BLaER1 treated with 17β-estradiol and CSF1 and Interleukin-3, amounts not matched to agents 10 nM and 100 nM (cell line): ENCODE measurements around the gene ILF3.

ENCODE experiments used
- H3K27ac ChIP-seq, 11 experiments: shearing (Covaris generic); formaldehyde crosslinking; 2 replicates each; pipeline ENCODE4 v1.8.1; 2022
- H3K27me3 ChIP-seq, 11 experiments: shearing (Covaris generic); formaldehyde crosslinking; 2 replicates each; pipeline ENCODE4 v1.8.1; 2022
- H3K36me3 ChIP-seq, 11 experiments: shearing (Covaris generic); formaldehyde crosslinking; 2 replicates each; pipeline ENCODE4 v1.8.1; 2022
- H3K4me1 ChIP-seq, 10 experiments: shearing (Covaris generic); formaldehyde crosslinking; 2 replicates each; pipeline ENCODE4 v1.8.1; 2022
- H3K4me2 ChIP-seq, 11 experiments: shearing (Covaris generic); formaldehyde crosslinking; 2 replicates each; pipeline ENCODE4 v1.8.1; 2022
- H3K4me3 ChIP-seq, 10 experiments: shearing (Covaris generic); formaldehyde crosslinking; 2 replicates each; pipeline ENCODE4 v1.8.1; 2022
- H3K9ac ChIP-seq, 11 experiments: shearing (Covaris generic); formaldehyde crosslinking; 2 replicates each; pipeline ENCODE4 v1.8.1; 2022
- H3K9me3 ChIP-seq, 11 experiments: shearing (Covaris generic); formaldehyde crosslinking; replicated peaks in 1 of 11; 2 replicates each; pipeline ENCODE4 v1.8.1; 2022
- H4K20me1 ChIP-seq, 11 experiments: shearing (Covaris generic); formaldehyde crosslinking; 2 replicates each; pipeline ENCODE4 v1.8.1; 2022
- Cebpa-rat ChIP-seq, 11 experiments: shearing (Covaris generic); IDR thresholded peaks; 2 replicates each; pipeline ENCODE4 v1.8.1; 2022

The ILF3 gene

GRCh38 chr19:10707440-10707839, 53.3 kb downstream of the ILF3 start:
- no peak for TF ChIP-seq Cebpa-rat (IDR thresholded peaks at IDR 0.05)
- Histone ChIP-seq H3K4me1 (peaks cover 0 to 7% (median 3%) of the 10 kb centered on the region in 10 experiments; a peak in 12 of 20 replicates), H3K36me3 (peaks cover 0 to 66% (median 27%) of the 10 kb centered on the region in 11 experiments; a peak in 19 of 22 replicates), H3K27ac (no peak overlapping the region), H3K4me3 (no peak overlapping the region), H3K4me2 (no peak overlapping the region), H3K27me3 (no peaks in the 10 kb centered on the region), H3K9me3 (no peaks in the 10 kb centered on the region), H3K9ac (no peak overlapping the region), H4K20me1 (peaks cover 0 to 5% (median 0%) of the 10 kb centered on the region in 11 experiments; a peak in 1 of 22 replicates)

GRCh38 chr19:10708291-10708690, 54.1 kb downstream of the ILF3 start:
- TF ChIP-seq Cebpa-rat (IDR thresholded peaks at IDR 0.05) = no peak
- H4K20me1 ChIP-seq = peaks cover 0 to 5% (median 0%) of the 10 kb centered on the region in 11 experiments; a peak in 1 of 22 replicates

GRCh38 chr19:10712045-10712444, 57.9 kb downstream of the ILF3 start:
- TF ChIP-seq Cebpa-rat (IDR thresholded peaks at IDR 0.05) = no peak
- no peaks in the 10 kb centered on the region for H3K9me3 ChIP-seq
- no peak overlapping the region for H3K4me3 ChIP-seq
- peaks cover 13 to 39% (median 28%) of the 10 kb centered on the region in 10 experiments for H3K4me1 ChIP-seq
- H3K27ac ChIP-seq = peak overlapping the region in 1 of 11 experiments; percentile 6; a peak in 1 of 22 replicates
- no peaks in the 10 kb centered on the region for H3K27me3 ChIP-seq
- H3K36me3 ChIP-seq = peaks cover 0 to 55% (median 36%) of the 10 kb centered on the region in 11 experiments; a peak in 19 of 22 replicates
- H4K20me1 ChIP-seq = peaks cover 0 to 5% (median 0%) of the 10 kb centered on the region in 11 experiments; a peak in 1 of 22 replicates
- H3K4me2 ChIP-seq = no peak overlapping the region
- H3K9ac ChIP-seq = no peak overlapping the region

More at GRCh38 chr19:10708291-10708690, 54.1 kb downstream of the ILF3 start:
- Histone ChIP-seq H3K36me3 (peaks cover 0 to 70% (median 33%) of the 10 kb centered on the region in 11 experiments; a peak in 20 of 22 replicates), H3K9ac (no peak overlapping the region), H3K9me3 (no peaks in the 10 kb centered on the region), H3K4me1 (peaks cover 4 to 11% (median 7%) of the 10 kb centered on the region in 10 experiments), H3K4me3 (no peak overlapping the region), H3K27ac (no peak overlapping the region), H3K27me3 (no peaks in the 10 kb centered on the region), H3K4me2 (no peak overlapping the region)

GRCh38 chr19:10712754-10713153, 58.6 kb downstream of the ILF3 start:
- no peak for TF ChIP-seq Cebpa-rat (IDR thresholded peaks at IDR 0.05)
- Histone ChIP-seq H3K4me1 (peaks cover 14 to 41% (median 30%) of the 10 kb centered on the region in 10 experiments), H3K9ac (peak overlapping the region in 2 of 11 experiments; percentile 18; a peak in 1 of 22 replicates), H3K9me3 (no peaks in the 10 kb centered on the region), H3K36me3 (peaks cover 0 to 48% (median 30%) of the 10 kb centered on the region in 11 experiments; a peak in 15 of 22 replicates), H3K4me3 (no peak overlapping the region), H3K27me3 (no peaks in the 10 kb centered on the region), H3K27ac (peak overlapping the region in 2 of 11 experiments; percentile 14 to 17; a peak in 2 of 22 replicates), H4K20me1 (no peaks in the 10 kb centered on the region), H3K4me2 (peak overlapping the region in 9 of 11 experiments; percentile 37 to 61 (median 48); a peak in 13 of 22 replicates)

GRCh38 chr19:10713317-10713716, 59.2 kb downstream of the ILF3 start:
- H3K36me3 ChIP-seq = peaks cover 0 to 43% (median 27%) of the 10 kb centered on the region in 11 experiments; a peak in 15 of 22 replicates
- H3K9me3 ChIP-seq = no peaks in the 10 kb centered on the region
- H3K4me1 ChIP-seq = peaks cover 14 to 41% (median 30%) of the 10 kb centered on the region in 10 experiments
- no peaks in the 10 kb centered on the region for H3K27me3 ChIP-seq
- peaks cover under 1 to 4% (median 3%) of the 10 kb centered on the region in 11 experiments; a peak in 16 of 22 replicates for H4K20me1 ChIP-seq
- H3K9ac ChIP-seq = peak overlapping the region in 7 of 11 experiments; percentile 18 to 61 (median 22); a peak in 8 of 22 replicates
- H3K4me3 ChIP-seq = no peak overlapping the region
- no peak for TF ChIP-seq Cebpa-rat (IDR thresholded peaks at IDR 0.05)
- H3K4me2 ChIP-seq = peak overlapping the region; percentile 37 to 61 (median 48); a peak in 19 of 22 replicates
- peak overlapping the region in 6 of 11 experiments; percentile 7 to 54 (median 16); a peak in 7 of 22 replicates for H3K27ac ChIP-seq

GRCh38 chr19:10717054-10717355, 62.9 kb downstream of the ILF3 start:
- TF ChIP-seq Cebpa-rat (IDR thresholded peaks at IDR 0.05) = no peak
- H3K4me3 ChIP-seq = peak overlapping the region in 1 of 10 experiments; percentile 20; a peak in 1 of 20 replicates
- H3K9me3 ChIP-seq = no peaks in the 10 kb centered on the region
- peaks cover 8 to 55% (median 35%) of the 10 kb centered on the region in 11 experiments; a peak in 20 of 22 replicates for H3K36me3 ChIP-seq
- H3K9ac ChIP-seq = peak overlapping the region in 6 of 11 experiments; percentile 1 to 49 (median 23); a peak in 3 of 22 replicates
- H3K4me1 ChIP-seq = peaks cover 42 to 66% (median 56%) of the 10 kb centered on the region in 10 experiments
- H4K20me1 ChIP-seq = peaks cover 37 to 41% (median 40%) of the 10 kb centered on the region in 11 experiments
- no peaks in the 10 kb centered on the region for H3K27me3 ChIP-seq
- H3K27ac ChIP-seq = peak overlapping the region in 8 of 11 experiments; percentile 30 to 65 (median 40); a peak in 11 of 22 replicates
- H3K4me2 ChIP-seq = peak overlapping the region; percentile 17 to 71 (median 56); a peak in 18 of 22 replicates

- Histone ChIP-seq H4K20me1 (peaks cover 43 to 46% (median 46%) of the 10 kb centered on the region in 11 experiments), H3K4me1 (peaks cover 48 to 72% (median 61%) of the 10 kb centered on the region in 10 experiments), H3K9me3 (no peaks in the 10 kb centered on the region), H3K36me3 (peaks cover 8 to 61% (median 41%) of the 10 kb centered on the region in 11 experiments; a peak in 20 of 22 replicates), H3K4me3 (peak within 1 kb of the TSS; percentile 90 to 100 (median 97)), H3K27ac (peak within 1 kb of the TSS; percentile 81 to 99 (median 95)), H3K27me3 (no peaks in the 10 kb centered on the region), H3K4me2 (peak within 1 kb of the TSS; percentile 83 to 100 (median 97)), H3K9ac (peak within 1 kb of the TSS; percentile 92 to 100 (median 97))
- TF ChIP-seq Cebpa-rat (IDR thresholded peaks at IDR 0.05) = peak in 8 of 11 experiments; percentile 35 to 79 (median 58); a peak in 11 of 22 replicates
Observed at GRCh38 chr19:10717356-10718204, 63.4 kb downstream of the ILF3 start, which contains the start of gene DNM2. Gene DNM2, plus strand, starts transcription at chr19:10718079. Its CDS starts 164 bp downstream, at chr19:10718243.

- Histone ChIP-seq H3K9me3 (no peaks in the 10 kb centered on the region), H3K4me3 (peak overlapping the region; percentile 90 to 100 (median 97)), H3K27ac (peak overlapping the region; percentile 81 to 99 (median 95)), H3K4me2 (peak overlapping the region; percentile 83 to 100 (median 97)), H3K4me1 (peaks cover 50 to 72% (median 61%) of the 10 kb centered on the region in 10 experiments), H3K9ac (peak overlapping the region; percentile 92 to 100 (median 97)), H3K27me3 (no peaks in the 10 kb centered on the region), H3K36me3 (peaks cover 8 to 65% (median 39%) of the 10 kb centered on the region in 11 experiments; a peak in 20 of 22 replicates), H4K20me1 (peaks cover 51 to 56% (median 55%) of the 10 kb centered on the region in 11 experiments)
- TF ChIP-seq Cebpa-rat (IDR thresholded peaks at IDR 0.05) = no peak
Observed at GRCh38 chr19:10718205-10719196, 64.4 kb downstream of the ILF3 start.
